Thyroid gland (tissue), 4 donors: Measurements from ENCODE around the gene GRB7. TPM values are rescaled to one million over a fixed set of nuclear protein-coding genes. Genes with fewer than 3 reads are reported as not detected.

Experiments used
- DNase-seq, 2 donors: peaks; one replicate each; pipeline ENCODE4 v3.0.0-alpha.2; 2019
- H3K27ac ChIP-seq, 3 donors: fragments of 200-600 bp; sonication (generic); 1 replicate in 2 of 3; 2 replicates in 1 of 3; pipeline ENCODE4 v1.5.1; 2016 to 2019; ENCODE audit warnings: mild to moderate bottlenecking in 1 of 3, moderate library complexity in 1 of 3
- H3K27me3 ChIP-seq: fragments of 200-600 bp; sonication (generic); one replicate; pipeline ENCODE4 v1.5.1; 2019
- H3K36me3 ChIP-seq, 2 donors: fragments of 200-600 bp; sonication (generic); one replicate each; pipeline ENCODE4 v1.5.1; 2016 to 2019
- H3K4me1 ChIP-seq, 2 donors: fragments of 200-600 bp; sonication (generic); one replicate each; pipeline ENCODE4 v1.5.1; 2017 to 2019
- H3K4me3 ChIP-seq, 3 donors: fragments of 200-600 bp; sonication (generic); replicated peaks in 1 of 3; 1 replicate in 2 of 3; 2 replicates in 1 of 3; pipeline ENCODE4 v1.5.1; 2016; ENCODE audit warnings: mild to moderate bottlenecking in 1 of 3
- H3K9me3 ChIP-seq: fragments of 200-600 bp; sonication (generic); one replicate; pipeline ENCODE4 v1.5.1; 2017
- POLR2A ChIP-seq, 2 donors: fragments of 450-650 bp; IDR thresholded peaks; one replicate each; pipeline ENCODE4 v1.6.1; 2017; ENCODE audit warnings: antibody characterized with exemption in 2 of 2, mild to moderate bottlenecking in 2 of 2, moderate library complexity in 1 of 2
- WGBS, 2 donors: methylation state at CpG; one replicate each; pipeline ENCODE4 v1.1.5; 2017; 5-methylcytosine and 5-hydroxymethylcytosine counted together
- intact Hi-C: fragments of 100-400 bp; cut with DNase I; formaldehyde crosslinking; loops from one replicate; pipeline ENCODE4 v1.15.1; 2023
- total RNA-seq, 4 donors: library from RNA; depleted of rRNA; stranded (reverse); fragments of >200 nt; gene quantifications; one replicate each; pipeline ENCODE4 v1.2.3, GENCODE V29; 2016
- TF ChIP-seq, protein P1 (sequence below), 6 experiments: fragments of 200-600 bp in 3 of 6; fragments of 450-650 bp in 3 of 6; sonication (generic) in 3 of 6; IDR thresholded peaks; one replicate each; pipeline ENCODE4 v1.5.1; 2016 to 2019; ENCODE audit warnings: antibody characterized with exemption in 6 of 6, mild to moderate bottlenecking in 2 of 6, inconsistent platforms in 1 of 6, moderate library complexity in 1 of 6

GRB7 gene
- total RNA-seq, 4 donors from 2014 or later, result 7.1 to 14.0 (median 8.7) TPM

DNA sequence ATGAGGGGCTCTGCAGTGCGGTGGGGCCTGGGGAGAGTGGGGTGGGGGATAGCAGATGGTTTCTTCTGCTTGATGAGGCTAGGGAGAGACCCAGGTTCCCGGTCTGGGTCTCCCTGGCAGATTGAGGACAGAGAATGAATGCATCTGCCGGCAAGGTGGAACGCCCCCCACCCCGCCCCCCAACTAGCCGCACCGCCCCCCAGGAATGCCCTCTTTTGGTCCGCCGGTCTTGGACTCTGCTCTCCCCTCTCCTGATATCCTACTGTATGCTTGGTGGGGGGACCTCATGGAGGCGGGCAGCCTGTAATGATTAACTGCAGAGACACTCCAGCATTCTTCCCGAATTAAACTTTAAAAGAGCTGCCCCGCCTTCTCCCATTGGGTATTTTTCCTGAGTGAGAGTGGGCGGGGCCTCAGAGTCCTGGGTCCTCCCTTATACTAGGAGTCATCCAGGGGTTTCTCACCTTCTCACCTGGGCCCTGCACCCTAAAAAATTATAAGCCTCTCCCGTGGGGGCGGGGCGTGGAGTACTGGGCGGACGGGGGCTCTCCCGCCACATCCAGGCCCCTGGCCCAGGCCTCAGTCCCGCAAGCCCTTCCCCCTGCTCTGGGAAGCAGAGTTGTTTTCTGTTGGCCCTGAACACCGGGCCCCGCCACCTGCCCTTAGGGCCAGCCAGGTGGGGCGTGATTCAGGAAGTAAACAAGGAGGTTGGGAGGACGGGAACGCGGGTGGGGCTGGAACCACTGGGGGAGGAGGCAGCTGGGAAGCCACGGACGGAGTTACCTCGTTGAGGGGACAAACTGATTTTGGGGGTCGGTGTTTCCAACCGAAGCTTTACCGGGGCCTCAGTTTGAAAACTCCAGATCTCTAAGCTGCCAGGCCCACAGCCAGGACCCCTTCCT is 1.5 kb downstream of the GRB7 start:
- intact Hi-C loops, result no loop called here
- H3K9me3 ChIP-seq, result no peaks in the 10 kb centered on the region
- H3K36me3 ChIP-seq, result no peaks in the 10 kb centered on the region
- H3K27me3 ChIP-seq, result no peaks in the 10 kb centered on the region
- peaks cover 21 to 28% of the 10 kb centered on the region in 2 donors for H3K4me1 ChIP-seq
- H3K27ac ChIP-seq, result peak overlapping the region; percentile 62 to 84 (median 77)
- TF ChIP-seq, protein P1, sequence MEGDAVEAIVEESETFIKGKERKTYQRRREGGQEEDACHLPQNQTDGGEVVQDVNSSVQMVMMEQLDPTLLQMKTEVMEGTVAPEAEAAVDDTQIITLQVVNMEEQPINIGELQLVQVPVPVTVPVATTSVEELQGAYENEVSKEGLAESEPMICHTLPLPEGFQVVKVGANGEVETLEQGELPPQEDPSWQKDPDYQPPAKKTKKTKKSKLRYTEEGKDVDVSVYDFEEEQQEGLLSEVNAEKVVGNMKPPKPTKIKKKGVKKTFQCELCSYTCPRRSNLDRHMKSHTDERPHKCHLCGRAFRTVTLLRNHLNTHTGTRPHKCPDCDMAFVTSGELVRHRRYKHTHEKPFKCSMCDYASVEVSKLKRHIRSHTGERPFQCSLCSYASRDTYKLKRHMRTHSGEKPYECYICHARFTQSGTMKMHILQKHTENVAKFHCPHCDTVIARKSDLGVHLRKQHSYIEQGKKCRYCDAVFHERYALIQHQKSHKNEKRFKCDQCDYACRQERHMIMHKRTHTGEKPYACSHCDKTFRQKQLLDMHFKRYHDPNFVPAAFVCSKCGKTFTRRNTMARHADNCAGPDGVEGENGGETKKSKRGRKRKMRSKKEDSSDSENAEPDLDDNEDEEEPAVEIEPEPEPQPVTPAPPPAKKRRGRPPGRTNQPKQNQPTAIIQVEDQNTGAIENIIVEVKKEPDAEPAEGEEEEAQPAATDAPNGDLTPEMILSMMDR (IDR thresholded peaks at IDR 0.05), result no peak
- peak in 1 of 2 donors; percentile 24 for TF ChIP-seq POLR2A (IDR thresholded peaks at IDR 0.05)
- peak overlapping the region; percentile 2 to 49 (median 6) for H3K4me3 ChIP-seq
- 3 to 10% methylated on average over 15 to 28 of the region's 32 CpGs for WGBS, 2 donors
- peak; percentile 82 to 85 for DNase-seq

DNA sequence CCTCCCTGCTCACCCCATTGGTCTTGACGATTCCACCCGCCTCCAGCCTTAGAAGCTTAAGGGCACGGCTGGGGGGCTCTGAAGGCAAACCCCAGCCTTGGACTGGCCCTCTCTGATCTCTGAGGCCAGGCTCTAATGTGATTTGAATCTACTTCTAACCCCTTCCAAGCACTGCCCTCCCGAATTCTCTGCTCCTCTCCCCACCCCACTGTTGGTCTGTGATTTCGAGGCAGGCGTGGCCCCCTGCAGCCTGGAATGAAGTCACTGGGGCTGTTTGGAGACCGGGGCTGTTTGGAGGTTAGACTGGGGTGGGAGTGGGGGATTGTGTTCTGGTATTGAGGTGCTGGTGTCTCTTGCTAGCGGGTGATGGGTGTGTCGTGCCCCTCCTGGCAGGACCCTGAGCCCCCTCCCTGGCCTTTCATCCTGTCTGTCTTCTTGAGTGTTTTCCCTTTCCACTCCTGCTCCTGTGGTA is 2.2 kb downstream of the GRB7 start:
- no peak for TF ChIP-seq POLR2A (IDR thresholded peaks at IDR 0.05)
- TF ChIP-seq, protein P1 (IDR thresholded peaks at IDR 0.05), result no peak
- WGBS, 2 donors, result 35 to 41% methylated on average over 8 to 9 of the region's 9 CpGs
- H3K4me1 ChIP-seq, result peaks cover 21 to 28% of the 10 kb centered on the region in 2 donors
- peak overlapping the region; percentile 4 to 84 (median 58) for H3K27ac ChIP-seq
- DNase-seq, result no peak
- H3K27me3 ChIP-seq, result no peaks in the 10 kb centered on the region
- intact Hi-C loops, result loop anchor here (5.0 kb wide), 1 partner anchor 108 kb away; no protein-coding TSS in a partner anchor
- peak overlapping the region in 1 of 3 donors; percentile 49 for H3K4me3 ChIP-seq
- H3K36me3 ChIP-seq, result peaks cover 0 to 6% of the 10 kb centered on the region in 2 donors
- no peaks in the 10 kb centered on the region for H3K9me3 ChIP-seq

DNA sequence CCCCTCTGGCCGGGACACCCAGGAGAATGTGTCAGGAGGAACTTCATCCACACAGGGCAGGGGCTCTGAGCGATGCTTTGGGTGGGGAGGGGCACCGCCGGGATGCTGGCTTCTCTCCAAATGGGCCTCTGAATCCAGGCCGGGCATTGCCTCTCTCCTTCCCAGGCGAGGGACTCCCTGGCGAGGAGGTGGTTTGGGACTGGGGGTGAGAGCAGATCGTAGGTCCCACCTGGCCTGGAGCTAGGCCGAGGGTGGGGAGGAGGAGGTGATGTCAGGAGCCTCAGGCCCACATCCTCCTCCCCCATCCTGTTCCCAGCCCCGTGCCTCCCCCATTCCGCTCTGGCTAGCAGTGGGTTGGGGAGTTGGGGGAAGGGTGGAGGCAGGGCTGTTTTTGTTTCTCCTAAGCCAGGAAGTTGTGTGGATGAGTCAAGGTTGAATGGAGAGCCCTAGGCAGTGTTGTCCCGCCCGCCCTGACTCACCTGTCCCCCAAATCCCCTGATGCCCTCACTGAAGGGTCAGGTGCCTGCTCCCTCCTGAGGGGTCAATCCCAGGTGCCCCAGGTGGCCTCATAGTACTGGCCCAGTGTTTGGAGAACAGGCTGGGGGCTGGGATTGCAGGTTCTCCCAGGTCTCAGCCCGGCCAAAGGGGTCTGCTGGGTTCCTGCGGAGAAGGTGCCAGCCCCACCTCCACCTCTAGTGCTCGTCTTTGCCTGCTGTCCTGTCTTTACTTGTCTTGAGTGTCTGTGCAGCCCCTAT is 2.8 kb downstream of the GRB7 start:
- WGBS, 2 donors, result 40 to 65% methylated on average over 8 to 14 of the region's 16 CpGs
- TF ChIP-seq, protein P1 (IDR thresholded peaks at IDR 0.05), result no peak
- no peak for TF ChIP-seq POLR2A (IDR thresholded peaks at IDR 0.05)
- Histone ChIP-seq H3K36me3 (peaks cover 0 to 12% of the 10 kb centered on the region in 2 donors), H3K27ac (peak overlapping the region in 1 of 3 donors; percentile 84), H3K9me3 (no peaks in the 10 kb centered on the region), H3K4me3 (peak overlapping the region in 1 of 3 donors; percentile 49), H3K4me1 (peaks cover 21 to 28% of the 10 kb centered on the region in 2 donors), H3K27me3 (no peaks in the 10 kb centered on the region)
- intact Hi-C loops, result loop anchor here (5.0 kb wide), 1 partner anchor 108 kb away; no protein-coding TSS in a partner anchor
- DNase-seq, result peak; percentile 27 to 44

DNA sequence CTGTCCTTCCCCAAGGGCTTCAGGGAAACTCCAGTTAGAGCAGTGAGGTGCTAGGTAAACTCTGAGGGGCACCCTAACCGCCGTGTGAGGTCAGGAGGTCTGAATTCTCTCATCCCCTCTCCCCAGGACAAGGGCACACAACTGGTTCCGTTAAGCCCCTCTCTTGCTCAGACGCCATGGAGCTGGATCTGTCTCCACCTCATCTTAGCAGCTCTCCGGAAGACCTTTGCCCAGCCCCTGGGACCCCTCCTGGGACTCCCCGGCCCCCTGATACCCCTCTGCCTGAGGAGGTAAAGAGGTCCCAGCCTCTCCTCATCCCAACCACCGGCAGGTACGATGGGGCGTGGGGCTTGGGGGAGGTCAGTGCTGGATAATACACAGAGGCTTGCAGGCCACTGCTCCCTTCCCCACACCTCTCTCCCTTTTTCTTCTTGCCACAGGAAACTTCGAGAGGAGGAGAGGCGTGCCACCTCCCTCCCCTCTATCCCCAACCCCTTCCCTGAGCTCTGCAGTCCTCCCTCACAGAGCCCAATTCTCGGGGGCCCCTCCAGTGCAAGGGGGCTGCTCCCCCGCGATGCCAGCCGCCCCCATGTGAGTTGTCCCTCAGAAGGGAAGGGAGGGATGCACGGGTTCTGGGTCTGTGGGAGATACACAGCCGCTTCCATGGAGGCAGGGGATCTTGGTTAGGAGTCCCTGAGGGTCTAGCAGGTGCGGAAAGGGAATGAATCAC is 4.6 kb downstream of the GRB7 start:
- H3K27ac ChIP-seq, result no peak overlapping the region

More for the DNA sequence above, 4.6 kb downstream of the GRB7 start:
- peaks cover 19 to 25% of the 10 kb centered on the region in 2 donors for H3K4me1 ChIP-seq
- no peak for TF ChIP-seq POLR2A (IDR thresholded peaks at IDR 0.05)
- TF ChIP-seq, protein P1 (IDR thresholded peaks at IDR 0.05), result no peak
- no peak overlapping the region for H3K4me3 ChIP-seq
- DNase-seq, result no peak
- intact Hi-C loops, result loop anchor here (5.0 kb wide), 1 partner anchor 110 kb away; no protein-coding TSS in a partner anchor
- WGBS, 2 donors, result 89% methylated on average over 15 to 16 of the region's 18 CpGs
- no peaks in the 10 kb centered on the region for H3K9me3 ChIP-seq
- no peaks in the 10 kb centered on the region for H3K27me3 ChIP-seq
- H3K36me3 ChIP-seq, result peaks cover 0 to 14% of the 10 kb centered on the region in 2 donors
